HG02870 (cell line): ENCODE data around the gene NHERF2.

Experiments used
- ATAC-seq: cut with Tn5 transposase; IDR thresholded peaks from one replicate; pipeline ENCODE4 v1.9.1; 2021; ENCODE audit warnings: mild to moderate bottlenecking, moderate library complexity; ENCODE audit not compliant: unreplicated experiment

The NHERF2 gene

DNA sequence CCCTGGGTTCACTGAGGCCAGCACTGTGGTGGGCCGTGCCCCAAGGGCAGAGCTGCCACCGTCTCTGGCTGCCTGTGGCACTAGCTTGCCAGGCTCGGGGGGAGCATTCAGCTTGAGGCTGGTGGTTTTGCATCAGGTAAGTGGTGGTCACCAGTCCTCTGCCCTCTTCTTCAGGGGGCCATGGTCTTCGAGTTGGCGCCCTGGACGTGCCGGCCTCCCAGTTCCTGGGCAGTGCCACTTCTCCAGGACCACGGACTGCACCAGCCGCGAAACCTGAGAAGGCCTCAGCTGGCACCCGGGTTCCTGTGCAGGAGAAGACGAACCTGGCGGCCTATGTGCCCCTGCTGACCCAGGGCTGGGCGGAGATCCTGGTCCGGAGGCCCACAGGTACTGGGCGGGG lies 53.3 kb downstream of the NHERF2 start:
- no peak for ATAC-seq

DNA sequence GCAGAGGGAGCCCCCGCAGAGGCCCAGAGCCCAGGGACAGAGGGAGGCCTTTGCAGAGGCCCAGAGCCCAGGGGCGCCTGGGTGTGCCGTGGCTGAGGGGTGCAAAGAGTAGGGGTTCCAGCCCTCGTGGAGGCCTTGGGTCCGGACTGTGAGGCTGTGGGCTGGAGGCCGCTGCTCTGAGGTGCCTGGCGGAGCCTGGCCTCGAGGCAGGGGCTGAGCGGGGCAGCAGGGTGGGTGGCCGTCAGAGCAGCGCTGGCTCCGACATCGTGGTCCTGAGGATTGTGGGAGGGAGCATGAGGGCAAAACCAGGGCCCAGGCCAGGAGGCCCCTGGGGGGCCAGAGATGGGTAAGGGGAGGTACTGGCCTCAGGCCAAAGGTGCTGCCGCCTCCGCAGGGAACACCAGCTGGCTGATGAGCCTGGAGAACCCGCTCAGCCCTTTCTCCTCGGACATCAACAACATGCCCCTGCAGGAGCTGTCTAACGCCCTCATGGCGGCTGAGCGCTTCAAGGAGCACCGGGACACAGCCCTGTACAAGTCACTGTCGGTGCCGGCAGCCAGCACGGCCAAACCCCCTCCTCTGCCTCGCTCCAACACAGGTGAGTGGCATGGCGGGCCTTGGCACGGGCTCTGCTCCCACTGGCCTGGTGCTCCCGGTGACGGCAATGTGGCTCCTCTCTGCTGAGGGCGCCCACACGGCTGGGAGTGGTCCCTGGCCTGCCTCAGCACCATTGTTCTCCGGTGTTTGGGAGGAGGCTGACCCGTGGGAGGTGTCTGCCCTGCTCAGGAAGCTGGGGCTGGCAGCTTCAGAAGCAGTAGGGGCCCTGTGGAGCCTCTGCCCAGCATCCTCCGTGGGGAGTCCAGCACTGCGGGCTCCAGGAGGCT lies 54.7 kb downstream of the NHERF2 start:
- no peak for ATAC-seq

DNA sequence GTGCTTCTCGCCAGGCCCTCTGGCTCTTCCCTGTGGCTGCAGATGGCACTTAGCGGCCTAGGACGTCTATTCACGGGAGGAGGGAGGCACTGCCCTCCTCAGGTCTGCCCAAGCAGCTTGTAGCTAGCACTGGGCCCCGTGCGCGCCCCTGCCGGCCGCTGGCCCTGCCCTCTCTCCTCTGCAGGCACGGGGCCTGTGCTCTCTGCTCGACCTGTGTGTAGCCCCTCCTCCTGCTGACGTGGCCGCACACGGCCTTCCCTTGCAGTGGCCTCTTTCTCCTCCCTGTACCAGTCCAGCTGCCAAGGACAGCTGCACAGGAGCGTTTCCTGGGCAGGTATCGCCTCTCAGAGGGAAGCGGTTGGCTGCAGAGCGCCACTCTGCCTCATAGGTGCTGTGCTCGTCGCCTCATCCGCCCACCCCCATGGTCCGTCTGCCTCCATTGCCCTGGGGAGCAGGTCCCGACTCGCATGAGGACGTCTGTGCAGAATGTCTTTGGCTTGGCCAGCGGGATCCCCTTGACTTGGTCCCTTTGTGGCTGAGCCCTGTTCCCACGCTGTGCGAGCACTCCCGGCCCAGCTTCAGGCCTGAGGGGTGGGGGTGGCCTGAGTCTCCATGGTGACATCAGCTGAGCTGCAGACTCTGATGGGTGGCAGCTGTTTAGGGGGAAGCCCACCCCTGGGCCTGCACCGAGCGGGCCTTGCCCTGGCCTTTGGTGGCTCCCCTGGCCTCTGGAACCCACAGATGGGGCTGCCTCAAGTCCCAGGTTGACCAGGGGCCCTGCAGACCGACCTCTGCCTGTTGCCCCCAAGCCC lies 55.7 kb downstream of the NHERF2 start:
- ATAC-seq = no peak

DNA sequence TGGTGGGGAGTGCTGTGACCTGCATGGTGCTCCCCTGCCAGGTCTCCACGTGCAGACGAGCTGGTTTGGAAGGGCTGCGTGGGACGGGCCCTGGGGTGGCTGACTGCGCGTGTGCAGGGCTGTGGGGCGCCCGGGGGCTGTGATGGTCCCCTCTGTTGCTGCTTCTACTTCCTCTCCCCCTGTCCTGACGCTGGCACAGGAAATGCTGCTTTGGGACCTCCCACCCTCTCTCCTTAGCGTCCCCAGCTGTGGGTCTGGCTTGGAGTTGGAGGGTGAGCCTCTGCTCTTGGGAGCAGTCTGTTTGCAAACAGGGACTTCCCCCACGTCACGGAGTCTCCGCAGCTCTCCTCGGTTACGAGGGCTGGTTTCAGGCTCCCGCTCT lies 56.3 kb downstream of the NHERF2 start:
- no peak for ATAC-seq

DNA sequence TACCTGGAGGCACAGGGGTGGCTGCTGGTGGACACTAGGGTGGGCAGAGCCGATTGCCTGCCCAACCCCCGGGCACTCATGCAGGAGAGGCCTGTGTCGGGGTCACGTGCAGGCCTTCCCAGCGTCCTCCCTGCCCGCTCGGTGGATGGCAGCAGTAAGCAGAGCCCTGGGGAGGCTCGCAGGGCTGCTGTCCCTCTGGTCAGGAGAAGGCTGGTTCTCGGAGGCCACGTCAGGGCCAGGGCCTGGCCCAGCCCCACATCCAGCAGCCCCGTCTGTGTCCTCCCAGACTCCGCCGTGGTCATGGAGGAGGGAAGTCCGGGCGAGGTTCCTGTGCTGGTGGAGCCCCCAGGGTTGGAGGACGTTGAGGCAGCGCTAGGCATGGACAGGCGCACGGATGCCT lies 56.7 kb downstream of the NHERF2 start:
- no peak for ATAC-seq

DNA sequence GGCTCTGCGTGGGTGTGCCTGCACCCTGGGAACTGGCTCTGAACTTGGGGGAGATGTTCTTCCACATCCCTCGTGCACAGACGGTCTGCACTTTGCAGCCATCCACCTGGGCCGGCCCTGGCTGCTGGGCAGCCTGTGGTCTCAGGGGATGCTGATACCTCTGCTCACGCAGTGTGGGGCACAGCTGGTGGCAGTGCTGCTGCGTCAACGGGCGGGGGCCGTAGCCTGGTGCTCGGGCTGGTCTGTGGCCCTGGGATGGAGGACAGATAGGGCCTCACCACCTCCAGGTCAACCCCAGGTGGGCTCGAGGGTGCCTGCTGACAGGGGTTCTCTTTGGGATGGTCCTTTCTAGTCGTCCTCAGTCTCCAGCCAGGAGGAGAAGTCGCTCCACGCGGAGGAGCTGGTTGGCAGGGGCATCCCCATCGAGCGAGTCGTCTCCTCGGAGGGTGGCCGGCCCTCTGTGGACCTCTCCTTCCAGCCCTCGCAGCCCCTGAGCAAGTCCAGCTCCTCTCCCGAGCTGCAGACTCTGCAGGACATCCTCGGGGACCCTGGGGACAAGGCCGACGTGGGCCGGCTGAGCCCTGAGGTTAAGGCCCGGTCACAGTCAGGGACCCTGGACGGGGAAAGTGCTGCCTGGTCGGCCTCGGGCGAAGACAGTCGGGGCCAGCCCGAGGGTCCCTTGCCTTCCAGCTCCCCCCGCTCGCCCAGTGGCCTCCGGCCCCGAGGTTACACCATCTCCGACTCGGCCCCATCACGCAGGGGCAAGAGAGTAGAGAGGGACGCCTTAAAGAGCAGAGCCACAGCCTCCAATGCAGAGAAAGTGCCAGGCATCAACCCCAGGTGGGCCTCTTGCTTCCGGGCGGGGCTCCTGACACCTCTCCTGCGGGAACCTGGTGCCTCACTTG lies 57.4 kb downstream of the NHERF2 start:
- no peak for ATAC-seq

DNA sequence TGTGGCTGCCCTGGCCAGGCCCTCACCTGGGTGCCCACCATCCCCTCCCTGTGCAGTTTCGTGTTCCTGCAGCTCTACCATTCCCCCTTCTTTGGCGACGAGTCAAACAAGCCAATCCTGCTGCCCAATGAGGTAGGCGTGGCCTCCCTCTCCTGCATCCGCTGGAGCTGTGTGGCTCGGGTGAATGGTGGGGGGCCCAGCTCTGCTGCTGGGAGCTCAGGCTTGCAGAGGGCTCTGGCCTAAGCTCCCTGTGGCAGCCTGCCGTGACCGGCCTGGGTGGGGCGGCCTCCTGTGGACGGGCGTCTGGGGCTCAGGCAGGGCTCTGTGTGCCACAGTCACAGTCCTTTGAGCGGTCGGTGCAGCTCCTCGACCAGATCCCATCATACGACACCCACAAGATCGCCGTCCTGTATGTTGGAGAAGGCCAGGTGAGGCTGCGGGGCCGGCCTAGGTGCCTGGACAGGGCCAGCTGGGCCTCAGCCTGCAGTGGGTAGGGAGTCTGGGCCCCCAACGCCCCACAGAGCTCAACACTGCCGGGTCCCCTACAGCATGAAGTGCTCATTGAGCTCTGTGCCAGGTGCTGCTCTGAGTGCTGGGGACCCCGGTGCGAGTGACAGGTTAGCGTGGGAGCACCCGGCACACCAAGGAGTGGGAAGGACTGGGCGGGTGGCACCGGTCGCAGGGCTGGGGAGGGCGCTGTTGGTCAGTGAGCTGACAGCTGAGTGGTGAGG lies 58.4 kb downstream of the NHERF2 start:
- no peak for ATAC-seq

DNA sequence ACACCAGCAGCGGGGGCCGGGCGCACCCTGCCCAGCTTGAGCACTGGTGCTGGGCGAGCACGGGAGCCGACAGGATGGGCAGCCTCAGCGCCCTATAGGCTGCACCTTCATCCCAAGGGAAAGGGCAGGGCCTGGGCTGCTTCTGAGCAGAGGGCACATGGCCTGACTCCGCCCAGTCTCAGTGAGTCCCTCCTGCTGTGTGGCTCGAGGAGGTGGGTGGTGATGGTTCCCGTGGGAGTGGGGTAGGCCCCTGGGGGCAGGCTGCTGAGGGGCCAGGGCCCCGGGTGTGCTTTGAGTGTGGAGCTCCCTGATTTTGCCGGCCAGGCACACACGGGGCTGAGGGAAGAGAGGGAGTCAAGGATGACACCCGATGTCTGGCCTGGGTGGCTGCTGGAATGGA lies 59.0 kb downstream of the NHERF2 start:
- no peak for ATAC-seq

DNA sequence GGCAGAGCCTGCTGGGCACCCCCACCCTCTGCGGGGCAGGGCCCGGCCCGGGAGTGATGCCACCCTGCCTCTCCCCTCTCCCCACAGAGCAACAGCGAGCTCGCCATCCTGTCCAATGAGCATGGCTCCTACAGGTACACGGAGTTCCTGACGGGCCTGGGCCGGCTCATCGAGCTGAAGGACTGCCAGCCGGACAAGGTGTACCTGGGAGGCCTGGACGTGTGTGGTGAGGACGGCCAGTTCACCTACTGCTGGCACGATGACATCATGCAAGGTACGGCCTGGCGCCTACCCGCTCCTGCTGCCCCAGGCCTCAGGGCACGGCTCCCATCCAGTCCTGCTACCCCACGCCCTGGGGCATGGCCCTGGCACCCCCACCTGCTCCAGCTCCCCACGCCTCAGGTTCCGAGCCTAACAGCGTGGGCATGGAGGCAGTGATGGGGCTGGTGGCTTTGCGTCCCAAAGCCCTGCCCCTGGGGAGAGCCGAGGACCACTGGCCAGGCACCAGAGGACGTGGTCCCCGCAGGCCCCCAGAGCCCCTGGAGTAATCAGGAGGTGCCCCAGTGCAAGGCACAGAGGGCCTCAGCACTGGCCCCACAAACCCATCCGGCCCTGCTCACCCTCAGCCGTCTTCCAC lies 59.5 kb downstream of the NHERF2 start:
- ATAC-seq = no peak

DNA sequence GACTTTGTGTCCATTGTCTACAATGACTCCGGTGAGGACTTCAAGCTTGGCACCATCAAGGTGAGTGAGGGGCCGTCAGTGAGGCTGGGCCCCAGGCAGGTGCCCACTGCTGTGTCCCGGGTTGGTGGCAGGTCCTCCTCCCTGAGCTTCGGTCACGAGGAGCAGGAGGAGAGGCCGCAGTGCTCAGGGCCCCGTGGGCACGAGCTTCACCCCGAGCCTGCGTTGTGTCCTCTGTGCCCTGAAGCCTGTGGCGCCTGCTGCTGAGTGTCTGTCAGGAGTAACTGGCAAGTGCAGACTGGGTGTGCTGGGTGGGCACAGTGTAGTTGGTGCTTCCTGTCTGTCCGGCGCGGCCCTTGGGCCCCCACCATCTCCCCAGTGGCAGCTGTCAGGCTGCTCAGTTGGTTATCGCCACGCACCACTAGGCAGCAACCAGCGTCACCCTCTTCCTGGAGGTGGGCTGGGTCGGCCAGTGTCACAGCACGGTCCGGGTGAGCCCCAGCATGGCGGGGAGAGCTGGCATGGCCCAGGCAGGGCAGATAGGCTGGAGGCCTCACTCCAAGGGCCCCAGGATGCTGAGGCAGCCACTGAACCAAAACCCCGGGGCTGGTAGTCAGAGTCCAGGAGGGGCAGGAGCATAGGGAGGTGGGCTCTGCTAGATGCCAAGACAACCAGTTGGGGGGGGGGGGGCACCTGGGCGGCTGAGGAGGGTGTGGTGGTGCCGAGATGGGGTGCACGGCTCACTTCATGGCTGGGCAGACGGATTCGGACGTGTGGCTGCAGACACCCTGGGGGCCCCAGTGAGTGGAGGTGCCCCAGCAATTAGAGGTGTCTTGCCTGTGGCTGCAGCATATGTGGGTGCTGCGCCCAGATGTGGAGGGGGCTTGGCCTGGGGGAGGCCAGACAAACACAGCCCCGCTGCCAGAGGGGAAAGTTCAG lies 60.4 kb downstream of the NHERF2 start:
- no peak for ATAC-seq

DNA sequence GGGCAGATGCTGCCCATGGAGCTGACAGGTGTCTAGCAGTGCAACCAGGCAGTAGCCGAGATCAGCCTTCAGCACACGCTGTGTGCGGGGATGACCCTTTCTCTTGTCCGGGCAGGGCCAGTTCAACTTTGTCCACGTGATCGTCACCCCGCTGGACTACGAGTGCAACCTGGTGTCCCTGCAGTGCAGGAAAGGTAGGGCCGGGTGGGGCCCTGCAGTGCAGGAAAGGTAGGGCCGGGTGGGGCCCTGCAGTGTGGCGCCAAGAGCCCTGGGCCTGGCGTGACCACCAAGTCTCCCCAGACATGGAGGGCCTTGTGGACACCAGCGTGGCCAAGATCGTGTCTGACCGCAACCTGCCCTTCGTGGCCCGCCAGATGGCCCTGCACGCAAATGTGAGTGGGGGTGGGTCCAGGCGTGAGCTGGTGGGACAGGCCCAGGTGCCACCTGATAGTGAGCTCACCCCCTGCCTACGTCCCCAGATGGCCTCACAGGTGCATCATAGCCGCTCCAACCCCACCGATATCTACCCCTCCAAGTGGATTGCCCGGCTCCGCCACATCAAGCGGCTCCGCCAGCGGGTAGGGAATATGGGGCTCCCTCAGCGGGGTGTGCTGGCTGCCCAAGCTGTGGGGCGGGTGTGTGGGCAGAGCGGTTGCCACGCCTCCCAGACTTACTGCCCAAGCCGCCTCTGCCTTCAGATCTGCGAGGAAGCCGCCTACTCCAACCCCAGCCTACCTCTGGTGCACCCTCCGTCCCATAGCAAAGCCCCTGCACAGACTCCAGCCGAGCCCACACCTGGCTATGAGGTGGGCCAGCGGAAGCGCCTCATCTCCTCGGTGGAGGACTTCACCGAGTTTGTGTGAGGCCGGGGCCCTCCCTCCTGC lies 61.3 kb downstream of the NHERF2 start:
- ATAC-seq = no peak
